ENCODE results near the gene MYADM.
"Not testable (repeated sequence)": the region's sequence is repeated elsewhere in the genome, so short reads cannot be mapped to it uniquely, and the experiment has no call there.

The MYADM gene

GRCh38 chr19:53868892-53869804 is 1.5 kb downstream of the MYADM start:
- peak; percentile 80 for DNase-seq

DNA sequence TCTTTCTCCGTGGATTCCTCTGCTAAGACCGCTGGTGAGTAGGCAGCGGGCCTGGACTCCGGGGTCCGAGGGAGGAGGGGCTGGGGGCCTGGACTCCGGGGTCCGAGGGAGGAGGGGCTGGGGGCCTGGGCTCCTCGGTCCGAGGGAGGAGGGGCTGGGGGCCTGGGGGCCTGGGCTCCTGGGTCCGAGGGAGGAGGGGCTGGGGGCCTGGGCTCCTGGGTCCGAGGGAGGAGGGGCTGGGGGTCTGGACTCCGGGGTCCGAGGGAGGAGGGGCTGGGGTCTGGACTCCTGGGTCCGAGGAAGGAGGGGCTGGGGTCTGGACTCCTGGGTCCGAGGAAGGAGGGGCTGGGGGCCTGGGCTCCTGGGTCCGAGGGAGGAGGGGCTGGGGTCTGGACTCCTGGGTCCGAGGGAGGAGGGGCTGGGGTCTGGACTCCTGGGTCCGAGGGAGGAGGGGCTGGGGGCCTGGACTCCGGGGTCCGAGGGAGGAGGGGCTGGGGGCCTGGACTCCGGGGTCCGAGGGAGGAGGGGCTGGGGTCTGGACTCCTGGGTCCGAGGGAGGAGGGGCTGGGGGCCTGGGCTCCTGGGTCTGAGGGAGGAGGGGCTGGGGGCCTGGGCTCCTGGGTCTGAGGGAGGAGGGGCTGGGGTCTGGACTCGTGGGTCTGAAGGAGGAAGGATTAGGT is 2.3 kb downstream of the MYADM start:
- DNase-seq, result not testable (repeated sequence)

DNA sequence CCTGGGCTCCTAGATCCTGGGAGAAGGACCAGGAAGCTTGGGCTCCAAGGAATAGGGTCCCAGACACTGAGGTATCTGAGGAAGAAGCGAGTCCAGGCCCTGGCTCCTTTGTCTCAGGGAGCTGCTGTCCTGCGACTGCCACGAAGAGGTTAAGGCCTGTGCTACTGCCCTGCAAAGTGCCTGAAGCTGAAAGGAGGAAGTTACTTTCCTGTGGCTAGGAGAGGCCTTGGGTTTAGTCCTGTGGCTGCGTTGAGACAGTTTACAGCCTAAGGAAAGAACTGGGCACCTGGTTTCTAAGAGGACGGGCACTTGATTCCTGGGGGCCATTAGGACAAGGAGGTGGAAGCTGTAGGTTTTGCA is 2.8 kb downstream of the MYADM start:
- no peak for DNase-seq

- no peak for DNase-seq
Observed at GRCh38 chr19:53871454-53871853, 3.8 kb downstream of the MYADM start.

GRCh38 chr19:53872762-53873161 is 5.1 kb downstream of the MYADM start:
- no peak for DNase-seq

DNA sequence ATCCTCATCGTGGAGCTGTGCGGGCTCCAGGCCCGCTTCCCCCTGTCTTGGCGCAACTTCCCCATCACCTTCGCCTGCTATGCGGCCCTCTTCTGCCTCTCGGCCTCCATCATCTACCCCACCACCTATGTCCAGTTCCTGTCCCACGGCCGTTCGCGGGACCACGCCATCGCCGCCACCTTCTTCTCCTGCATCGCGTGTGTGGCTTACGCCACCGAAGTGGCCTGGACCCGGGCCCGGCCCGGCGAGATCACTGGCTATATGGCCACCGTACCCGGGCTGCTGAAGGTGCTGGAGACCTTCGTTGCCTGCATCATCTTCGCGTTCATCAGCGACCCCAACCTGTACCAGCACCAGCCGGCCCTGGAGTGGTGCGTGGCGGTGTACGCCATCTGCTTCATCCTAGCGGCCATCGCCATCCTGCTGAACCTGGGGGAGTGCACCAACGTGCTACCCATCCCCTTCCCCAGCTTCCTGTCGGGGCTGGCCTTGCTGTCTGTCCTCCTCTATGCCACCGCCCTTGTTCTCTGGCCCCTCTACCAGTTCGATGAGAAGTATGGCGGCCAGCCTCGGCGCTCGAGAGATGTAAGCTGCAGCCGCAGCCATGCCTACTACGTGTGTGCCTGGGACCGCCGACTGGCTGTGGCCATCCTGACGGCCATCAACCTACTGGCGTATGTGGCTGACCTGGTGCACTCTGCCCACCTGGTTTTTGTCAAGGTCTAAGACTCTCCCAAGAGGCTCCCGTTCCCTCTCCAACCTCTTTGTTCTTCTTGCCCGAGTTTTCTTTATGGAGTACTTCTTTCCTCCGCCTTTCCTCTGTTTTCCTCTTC is 6.3 kb downstream of the MYADM start:
- no peak for DNase-seq

GRCh38 chr19:53874606-53874990 is 6.9 kb downstream of the MYADM start:
- DNase-seq, result no peak

GRCh38 chr19:53875602-53876325 is 8.1 kb downstream of the MYADM start:
- no peak for DNase-seq

GRCh38 chr19:53876651-53877224 is 9.1 kb downstream of the MYADM start:
- no peak for DNase-seq

DNA sequence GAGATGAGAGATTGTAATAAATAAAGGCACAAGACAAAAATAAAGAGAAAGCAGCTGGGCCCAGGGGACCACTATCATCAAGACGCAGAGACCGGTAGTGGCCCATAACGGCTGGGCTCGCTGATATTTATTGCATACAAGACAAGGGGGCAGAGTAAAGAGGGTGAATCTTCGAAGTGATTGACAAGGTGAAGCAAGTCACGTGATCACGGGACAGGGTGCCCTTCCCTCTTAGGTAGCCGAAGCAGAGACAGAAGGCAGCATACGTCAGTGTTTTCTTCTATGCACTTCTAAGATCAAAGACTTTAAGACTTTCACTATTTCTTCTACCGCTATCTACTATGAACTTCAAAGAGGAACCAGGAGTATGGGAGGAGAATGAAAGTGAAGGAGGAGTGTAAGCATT is 9.7 kb downstream of the MYADM start:
- DNase-seq, result peak; percentile 21

DNA sequence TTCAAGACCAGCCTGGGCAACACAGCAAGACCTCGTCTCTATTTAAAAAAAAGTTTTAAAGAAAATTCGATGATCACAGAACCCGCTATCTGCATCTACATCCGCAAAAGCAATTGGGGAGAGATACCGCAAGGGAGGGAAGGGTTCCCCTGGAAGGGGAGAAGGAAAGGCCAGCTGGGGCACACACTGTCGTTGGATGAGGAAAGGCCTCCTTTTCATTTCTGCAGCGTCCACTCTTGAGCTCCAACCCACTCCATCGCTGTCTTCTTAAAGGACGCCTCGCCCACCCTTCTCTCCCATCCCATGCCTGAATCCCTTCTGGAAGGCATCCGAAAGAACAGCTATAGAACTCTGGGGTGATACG is 11.1 kb downstream of the MYADM start:
- DNase-seq, result no peak

- DNase-seq, result peak; percentile 71
Observed at GRCh38 chr19:53879140-53880081, 11.7 kb downstream of the MYADM start.

- DNase-seq, result no peak
Observed at GRCh38 chr19:53880711-53881481, 13.2 kb downstream of the MYADM start.

DNA sequence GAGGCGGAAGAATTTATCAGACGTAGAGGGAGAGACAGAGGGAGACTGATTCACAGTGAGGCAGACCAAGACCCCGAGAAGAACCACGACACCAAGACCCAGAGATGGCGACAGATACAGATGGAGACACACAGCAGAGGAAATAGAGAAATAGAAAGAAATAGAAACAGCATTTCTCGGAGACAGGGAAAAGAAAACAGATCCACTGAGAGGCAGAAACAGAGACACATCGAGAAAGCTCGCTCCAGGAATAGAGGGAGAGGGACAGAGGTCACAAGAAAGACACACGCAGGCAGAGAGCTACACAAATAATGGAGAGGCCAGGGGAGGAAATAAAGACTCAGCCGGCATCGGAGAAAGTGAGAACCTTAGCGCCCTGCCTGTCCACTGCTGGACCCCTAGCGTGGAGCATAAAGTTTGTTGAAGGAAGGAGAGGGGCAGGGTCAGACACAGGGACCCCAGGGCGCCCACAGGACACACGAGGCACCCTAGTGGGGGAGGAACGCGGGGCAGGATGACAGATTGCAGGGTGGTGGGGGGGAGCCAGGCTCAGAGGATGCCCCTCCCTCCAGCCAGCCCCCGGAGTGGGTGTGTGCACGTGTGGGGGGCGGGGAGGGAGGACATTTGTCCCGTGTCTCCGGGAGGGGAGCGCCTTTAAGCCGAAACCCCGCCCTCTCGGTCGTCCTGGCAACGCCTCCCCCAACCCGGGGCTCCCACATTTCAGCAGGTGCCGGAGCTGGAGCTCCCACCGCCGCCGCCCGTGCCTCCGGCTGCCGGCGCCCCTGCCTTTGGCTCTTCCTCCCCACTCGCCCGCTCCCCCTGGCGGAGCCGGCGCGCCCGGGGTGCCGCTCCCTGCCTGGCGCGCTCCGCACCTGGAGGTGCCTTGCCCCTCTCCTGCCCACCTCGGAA is 14.1 kb downstream of the MYADM start, which contains the start of gene PRKCG:
Gene PRKCG (plus strand): TSS at position 716 of the 909 bp plus-strand sequence. CDS start 298 bp downstream, outside the sequence.
- DNase-seq, result peak; percentile 47

GRCh38 chr19:53882391-53883050 is 14.8 kb downstream of the MYADM start:
- DNase-seq, result no peak

DNA sequence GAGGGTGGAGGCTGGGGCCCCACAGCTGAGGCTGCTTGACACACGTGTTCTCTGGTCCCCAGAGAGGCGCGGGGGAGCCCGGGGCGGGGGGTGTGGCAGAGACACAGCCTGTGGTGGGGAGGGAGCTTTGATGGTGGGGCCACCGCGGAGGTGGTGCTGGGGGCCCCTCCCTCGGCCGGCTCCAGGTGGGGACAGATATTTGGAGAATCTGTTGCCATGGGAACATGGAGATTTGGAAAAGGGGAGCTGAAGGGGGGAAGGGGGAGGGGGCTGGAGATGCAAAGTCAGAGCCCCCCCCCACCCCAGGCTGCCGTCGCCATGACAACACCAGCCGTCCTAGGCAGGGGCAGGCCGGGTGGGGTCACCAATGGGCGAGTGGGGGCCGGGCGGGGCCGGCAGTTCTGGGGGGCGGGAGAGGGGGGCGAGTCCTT is 15.6 kb downstream of the MYADM start:
- no peak for DNase-seq

- DNase-seq, result no peak
Observed at GRCh38 chr19:53883741-53884140, 16.1 kb downstream of the MYADM start.

DNA sequence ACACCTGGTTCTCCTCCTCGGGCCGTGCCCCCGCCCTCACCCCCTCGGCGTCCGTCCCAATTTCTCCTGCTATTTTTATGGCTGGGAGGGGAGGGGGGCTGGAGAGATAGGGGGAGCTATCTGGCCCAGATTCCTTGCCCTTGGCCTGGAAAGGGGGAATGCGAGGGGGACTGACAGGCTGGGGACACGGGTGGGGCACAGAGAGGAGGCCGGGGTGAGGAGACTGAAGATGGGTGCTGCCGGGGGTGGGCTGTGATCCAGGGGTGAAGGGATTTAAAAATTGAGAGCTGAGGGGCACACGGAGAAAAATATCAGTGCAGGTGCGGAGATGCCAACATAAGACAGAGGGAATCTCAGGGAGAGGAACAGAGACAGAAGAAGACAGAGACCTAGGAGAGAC is 16.6 kb downstream of the MYADM start:
- DNase-seq, result no peak

DNA sequence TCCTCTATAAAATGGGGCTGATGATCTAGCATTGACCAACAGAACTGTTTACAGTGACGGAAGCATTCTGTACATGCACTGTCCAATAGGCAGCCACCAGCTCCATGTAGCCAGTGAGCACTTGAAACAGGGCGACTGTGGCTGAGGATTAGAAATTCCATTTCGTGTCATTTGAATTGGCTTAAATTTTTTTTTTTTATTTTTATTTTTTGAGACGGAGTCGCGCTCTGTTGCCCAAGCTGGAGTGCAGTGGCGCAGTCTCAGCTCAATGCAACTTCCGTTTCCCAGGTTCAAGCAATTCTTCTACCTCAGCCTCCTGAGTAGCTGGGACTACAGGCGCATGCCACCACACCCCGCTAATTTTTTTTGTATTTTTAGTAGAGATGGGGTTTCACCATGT is 17.4 kb downstream of the MYADM start:
- DNase-seq, result no peak

All from stimulated activated naive CD4-positive, alpha-beta T cell treated with Interleukin-2 at 50 U/mL for 16 hours (primary cell).